Measurements from ENCODE around the gene RPS6KA1.

Gene RPS6KA1

GRCh38 chr1:26550946-26551345, 21.4 kb downstream of the RPS6KA1 start:
- no peak overlapping the region for H3K27ac ChIP-seq (ENCODE audit: low read depth in 2 of 2, low read length in 2 of 2)
- peaks cover 7 to 8% of the 10 kb centered on the region in 2 donors for H3K4me1 ChIP-seq (ENCODE audit: control insufficient read depth in 2 of 2, insufficient read depth in 2 of 2, low read length in 2 of 2)
- H3K27me3 ChIP-seq (ENCODE audit: control insufficient read depth in 2 of 2, insufficient read depth in 2 of 2, low read length in 2 of 2): no peaks in the 10 kb centered on the region
- H3K9me3 ChIP-seq (ENCODE audit: control insufficient read depth in 2 of 2, low read length in 2 of 2): no peaks in the 10 kb centered on the region
- peaks cover 49 to 69% of the 10 kb centered on the region in 2 donors for H3K36me3 ChIP-seq (ENCODE audit: control insufficient read depth in 2 of 2, insufficient read depth in 2 of 2, low read length in 2 of 2)
- H3K4me3 ChIP-seq (ENCODE audit: low read length in 2 of 2): no peak overlapping the region
- H3K9ac ChIP-seq (ENCODE audit: low read depth in 1 of 2, low read length in 2 of 2): no peak overlapping the region

GRCh38 chr1:26552720-26553119, 23.2 kb downstream of the RPS6KA1 start:
- Histone ChIP-seq H3K4me1 (ENCODE audit: control insufficient read depth in 2 of 2, insufficient read depth in 2 of 2, low read length in 2 of 2) (no peaks in the 10 kb centered on the region), H3K9ac (ENCODE audit: low read depth in 1 of 2, low read length in 2 of 2) (no peak overlapping the region), H3K4me3 (ENCODE audit: low read length in 2 of 2) (no peak overlapping the region), H3K27ac (ENCODE audit: low read depth in 2 of 2, low read length in 2 of 2) (no peak overlapping the region), H3K36me3 (ENCODE audit: control insufficient read depth in 2 of 2, insufficient read depth in 2 of 2, low read length in 2 of 2) (peaks cover 47 to 68% of the 10 kb centered on the region in 2 donors), H3K9me3 (ENCODE audit: control insufficient read depth in 2 of 2, low read length in 2 of 2) (no peaks in the 10 kb centered on the region), H3K27me3 (ENCODE audit: control insufficient read depth in 2 of 2, insufficient read depth in 2 of 2, low read length in 2 of 2) (no peaks in the 10 kb centered on the region)

GRCh38 chr1:26553942-26554682, 24.6 kb downstream of the RPS6KA1 start:
- H3K9ac ChIP-seq (ENCODE audit: low read depth in 1 of 2, low read length in 2 of 2): no peak overlapping the region

GRCh38 chr1:26554781-26555180, 25.2 kb downstream of the RPS6KA1 start:
- Histone ChIP-seq H3K27me3 (ENCODE audit: control insufficient read depth in 2 of 2, insufficient read depth in 2 of 2, low read length in 2 of 2) (no peaks in the 10 kb centered on the region), H3K27ac (ENCODE audit: low read depth in 2 of 2, low read length in 2 of 2) (no peak overlapping the region), H3K9ac (ENCODE audit: low read depth in 1 of 2, low read length in 2 of 2) (no peak overlapping the region), H3K4me1 (ENCODE audit: control insufficient read depth in 2 of 2, insufficient read depth in 2 of 2, low read length in 2 of 2) (no peaks in the 10 kb centered on the region), H3K36me3 (ENCODE audit: control insufficient read depth in 2 of 2, insufficient read depth in 2 of 2, low read length in 2 of 2) (peaks cover 53 to 74% of the 10 kb centered on the region in 2 donors), H3K4me3 (ENCODE audit: low read length in 2 of 2) (no peak overlapping the region), H3K9me3 (ENCODE audit: control insufficient read depth in 2 of 2, low read length in 2 of 2) (no peaks in the 10 kb centered on the region)

More at GRCh38 chr1:26553942-26554682, 24.6 kb downstream of the RPS6KA1 start:
- no peak overlapping the region for H3K27ac ChIP-seq (ENCODE audit: low read depth in 2 of 2, low read length in 2 of 2)
- no peaks in the 10 kb centered on the region for H3K9me3 ChIP-seq (ENCODE audit: control insufficient read depth in 2 of 2, low read length in 2 of 2)
- H3K36me3 ChIP-seq (ENCODE audit: control insufficient read depth in 2 of 2, insufficient read depth in 2 of 2, low read length in 2 of 2): peaks cover 50 to 72% of the 10 kb centered on the region in 2 donors
- H3K4me1 ChIP-seq (ENCODE audit: control insufficient read depth in 2 of 2, insufficient read depth in 2 of 2, low read length in 2 of 2): no peaks in the 10 kb centered on the region
- H3K4me3 ChIP-seq (ENCODE audit: low read length in 2 of 2): no peak overlapping the region
- H3K27me3 ChIP-seq (ENCODE audit: control insufficient read depth in 2 of 2, insufficient read depth in 2 of 2, low read length in 2 of 2): no peaks in the 10 kb centered on the region

- H3K9ac ChIP-seq (ENCODE audit: low read depth in 1 of 2, low read length in 2 of 2): no peak overlapping the region
- H3K9me3 ChIP-seq (ENCODE audit: control insufficient read depth in 2 of 2, low read length in 2 of 2): no peaks in the 10 kb centered on the region
- H3K4me1 ChIP-seq (ENCODE audit: control insufficient read depth in 2 of 2, insufficient read depth in 2 of 2, low read length in 2 of 2): no peaks in the 10 kb centered on the region
- no peak overlapping the region for H3K27ac ChIP-seq (ENCODE audit: low read depth in 2 of 2, low read length in 2 of 2)
- H3K27me3 ChIP-seq (ENCODE audit: control insufficient read depth in 2 of 2, insufficient read depth in 2 of 2, low read length in 2 of 2): no peaks in the 10 kb centered on the region
- H3K4me3 ChIP-seq (ENCODE audit: low read length in 2 of 2): no peak overlapping the region
- H3K36me3 ChIP-seq (ENCODE audit: control insufficient read depth in 2 of 2, insufficient read depth in 2 of 2, low read length in 2 of 2): peaks cover 60 to 82% of the 10 kb centered on the region in 2 donors
Measured at GRCh38 chr1:26555550-26555981, 26.0 kb downstream of the RPS6KA1 start.

- H3K9ac ChIP-seq (ENCODE audit: low read depth in 1 of 2, low read length in 2 of 2): no peak overlapping the region
- no peak overlapping the region for H3K27ac ChIP-seq (ENCODE audit: low read depth in 2 of 2, low read length in 2 of 2)
- no peaks in the 10 kb centered on the region for H3K27me3 ChIP-seq (ENCODE audit: control insufficient read depth in 2 of 2, insufficient read depth in 2 of 2, low read length in 2 of 2)
- H3K4me3 ChIP-seq (ENCODE audit: low read length in 2 of 2): no peak overlapping the region
- no peaks in the 10 kb centered on the region for H3K4me1 ChIP-seq (ENCODE audit: control insufficient read depth in 2 of 2, insufficient read depth in 2 of 2, low read length in 2 of 2)
- no peaks in the 10 kb centered on the region for H3K9me3 ChIP-seq (ENCODE audit: control insufficient read depth in 2 of 2, low read length in 2 of 2)
- peaks cover 64 to 85% of the 10 kb centered on the region in 2 donors for H3K36me3 ChIP-seq (ENCODE audit: control insufficient read depth in 2 of 2, insufficient read depth in 2 of 2, low read length in 2 of 2)
Measured at GRCh38 chr1:26556111-26556510, 26.6 kb downstream of the RPS6KA1 start.

GRCh38 chr1:26557008-26557407, 27.4 kb downstream of the RPS6KA1 start:
- Histone ChIP-seq H3K9ac (ENCODE audit: low read depth in 1 of 2, low read length in 2 of 2) (no peak overlapping the region), H3K27ac (ENCODE audit: low read depth in 2 of 2, low read length in 2 of 2) (no peak overlapping the region), H3K9me3 (ENCODE audit: control insufficient read depth in 2 of 2, low read length in 2 of 2) (no peaks in the 10 kb centered on the region), H3K27me3 (ENCODE audit: control insufficient read depth in 2 of 2, insufficient read depth in 2 of 2, low read length in 2 of 2) (no peaks in the 10 kb centered on the region), H3K4me3 (ENCODE audit: low read length in 2 of 2) (no peak overlapping the region), H3K36me3 (ENCODE audit: control insufficient read depth in 2 of 2, insufficient read depth in 2 of 2, low read length in 2 of 2) (peaks cover 64 to 82% of the 10 kb centered on the region in 2 donors), H3K4me1 (ENCODE audit: control insufficient read depth in 2 of 2, insufficient read depth in 2 of 2, low read length in 2 of 2) (no peaks in the 10 kb centered on the region)

- H3K9me3 ChIP-seq (ENCODE audit: control insufficient read depth in 2 of 2, low read length in 2 of 2): no peaks in the 10 kb centered on the region
- H3K4me3 ChIP-seq (ENCODE audit: low read length in 2 of 2): no peak overlapping the region
- H3K27me3 ChIP-seq (ENCODE audit: control insufficient read depth in 2 of 2, insufficient read depth in 2 of 2, low read length in 2 of 2): no peaks in the 10 kb centered on the region
- H3K36me3 ChIP-seq (ENCODE audit: control insufficient read depth in 2 of 2, insufficient read depth in 2 of 2, low read length in 2 of 2): peaks cover 63 to 82% of the 10 kb centered on the region in 2 donors
- H3K4me1 ChIP-seq (ENCODE audit: control insufficient read depth in 2 of 2, insufficient read depth in 2 of 2, low read length in 2 of 2): no peaks in the 10 kb centered on the region
- H3K27ac ChIP-seq (ENCODE audit: low read depth in 2 of 2, low read length in 2 of 2): no peak overlapping the region
- H3K9ac ChIP-seq (ENCODE audit: low read depth in 1 of 2, low read length in 2 of 2): no peak overlapping the region
Measured at GRCh38 chr1:26558685-26559048, 29.1 kb downstream of the RPS6KA1 start.

GRCh38 chr1:26560403-26560780, 30.8 kb downstream of the RPS6KA1 start:
- no peak overlapping the region for H3K9ac ChIP-seq (ENCODE audit: low read depth in 1 of 2, low read length in 2 of 2)
- H3K4me3 ChIP-seq (ENCODE audit: low read length in 2 of 2): no peak overlapping the region
- H3K36me3 ChIP-seq (ENCODE audit: control insufficient read depth in 2 of 2, insufficient read depth in 2 of 2, low read length in 2 of 2): peaks cover 56 to 75% of the 10 kb centered on the region in 2 donors
- H3K4me1 ChIP-seq (ENCODE audit: control insufficient read depth in 2 of 2, insufficient read depth in 2 of 2, low read length in 2 of 2): no peaks in the 10 kb centered on the region
- no peaks in the 10 kb centered on the region for H3K9me3 ChIP-seq (ENCODE audit: control insufficient read depth in 2 of 2, low read length in 2 of 2)
- no peak overlapping the region for H3K27ac ChIP-seq (ENCODE audit: low read depth in 2 of 2, low read length in 2 of 2)
- H3K27me3 ChIP-seq (ENCODE audit: control insufficient read depth in 2 of 2, insufficient read depth in 2 of 2, low read length in 2 of 2): no peaks in the 10 kb centered on the region

GRCh38 chr1:26570287-26570686, 40.7 kb downstream of the RPS6KA1 start:
- H3K27me3 ChIP-seq (ENCODE audit: control insufficient read depth in 2 of 2, insufficient read depth in 2 of 2, low read length in 2 of 2): no peaks in the 10 kb centered on the region

More at GRCh38 chr1:26570287-26570686, 40.7 kb downstream of the RPS6KA1 start:
- Histone ChIP-seq H3K9ac (ENCODE audit: low read depth in 1 of 2, low read length in 2 of 2) (no peak overlapping the region), H3K4me1 (ENCODE audit: control insufficient read depth in 2 of 2, insufficient read depth in 2 of 2, low read length in 2 of 2) (no peaks in the 10 kb centered on the region), H3K36me3 (ENCODE audit: control insufficient read depth in 2 of 2, insufficient read depth in 2 of 2, low read length in 2 of 2) (peaks cover 64 to 67% of the 10 kb centered on the region in 2 donors), H3K27ac (ENCODE audit: low read depth in 2 of 2, low read length in 2 of 2) (no peak overlapping the region), H3K9me3 (ENCODE audit: control insufficient read depth in 2 of 2, low read length in 2 of 2) (no peaks in the 10 kb centered on the region), H3K4me3 (ENCODE audit: low read length in 2 of 2) (no peak overlapping the region)

Measured in mucosa of rectum (tissue), 2 donors.